Thymus (tissue), 11 donors: Measurements from ENCODE around the gene ADAMTS12. TPM values are rescaled to one million over a fixed set of nuclear protein-coding genes. Genes with fewer than 3 reads are reported as not detected.

Experiments used
- DNase-seq, 9 donors: peaks; one replicate each; pipeline ENCODE4 v3.0.0-alpha.2; 2013; ENCODE audit warnings: low spot score in 9 of 9, low read depth in 6 of 9, missing footprints in 1 of 9
- H3K27ac ChIP-seq, 2 donors: one replicate each; pipeline ENCODE4 v1.5.1; 2013; ENCODE audit warnings: control low read depth in 1 of 2, low read depth in 1 of 2, low read length in 1 of 2, mild to moderate bottlenecking in 1 of 2, moderate library complexity in 1 of 2
- H3K27me3 ChIP-seq, 2 donors: one replicate each; pipeline ENCODE4 v1.5.1; 2013; ENCODE audit warnings: low read length in 1 of 2; ENCODE audit not compliant: control insufficient read depth in 2 of 2, insufficient read depth in 1 of 2
- H3K36me3 ChIP-seq, 2 donors: one replicate each; pipeline ENCODE4 v1.5.1; 2013; ENCODE audit warnings: low read length in 1 of 2, mild to moderate bottlenecking in 1 of 2, moderate library complexity in 1 of 2; ENCODE audit not compliant: control insufficient read depth in 2 of 2, insufficient read depth in 2 of 2
- H3K4me1 ChIP-seq, 2 donors: one replicate each; pipeline ENCODE4 v1.5.1; 2013; ENCODE audit warnings: low read length in 2 of 2; ENCODE audit not compliant: control insufficient read depth in 2 of 2, insufficient read depth in 2 of 2
- H3K4me3 ChIP-seq, 2 donors: one replicate each; pipeline ENCODE4 v1.5.1; 2013; ENCODE audit warnings: low read length in 2 of 2, control low read depth in 1 of 2, mild to moderate bottlenecking in 1 of 2
- H3K9me3 ChIP-seq, 2 donors: one replicate each; pipeline ENCODE4 v1.5.1; 2013; ENCODE audit warnings: low read length in 1 of 2, mild to moderate bottlenecking in 1 of 2; ENCODE audit not compliant: control insufficient read depth in 2 of 2, insufficient read depth in 1 of 2
- WGBS: extraction: QIAGEN DNeasy Blood & Tissue Kit; methylation state at CpG from one replicate; pipeline ENCODE4 v1.1.7; 2013; 5-methylcytosine and 5-hydroxymethylcytosine counted together
- polyA plus RNA-seq: library from polyadenylated mRNA; stranded (reverse); fragments of 200-250 nt; gene quantifications from one replicate; pipeline ENCODE4 v1.2.3, GENCODE V29; 2013
- total RNA-seq: library from RNA; stranded (reverse); fragments of 120-200 nt; gene quantifications from one replicate; pipeline ENCODE4 v1.2.4, GENCODE V29; 2013
- donor health status: healthy.

ADAMTS12 gene
- total and polyA plus RNA-seq, 2 donors: 0.18 to 1.6 TPM

DNA sequence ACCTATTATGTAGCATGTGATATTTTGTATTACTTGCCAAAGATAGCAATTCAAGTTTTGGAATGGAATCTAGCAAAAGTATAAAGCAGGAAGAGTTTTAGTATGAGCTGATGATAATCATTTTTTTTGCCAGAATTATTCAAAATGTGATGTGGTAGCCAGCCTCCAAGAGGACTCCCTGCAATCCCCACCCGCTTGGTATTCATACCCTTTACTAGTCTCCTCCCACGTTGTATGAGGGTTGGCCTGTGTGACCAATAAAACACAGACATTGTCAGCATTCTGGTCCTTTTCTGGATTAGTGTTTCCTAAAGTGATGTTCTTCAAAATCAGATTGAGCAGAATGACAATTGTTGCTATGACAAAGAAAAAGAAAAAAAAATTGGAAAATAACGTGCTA is 387.2 kb downstream of the ADAMTS12 start:
- H3K27me3 ChIP-seq: no peaks in the 10 kb centered on the region
- no peak overlapping the region for H3K4me3 ChIP-seq
- H3K27ac ChIP-seq: no peak overlapping the region
- WGBS: 91% methylated on average over 3 of the region's 3 CpGs
- no peaks in the 10 kb centered on the region for H3K36me3 ChIP-seq
- no peak for DNase-seq
- no peaks in the 10 kb centered on the region for H3K4me1 ChIP-seq
- peaks cover 0 to 3% of the 10 kb centered on the region in 2 donors for H3K9me3 ChIP-seq

DNA sequence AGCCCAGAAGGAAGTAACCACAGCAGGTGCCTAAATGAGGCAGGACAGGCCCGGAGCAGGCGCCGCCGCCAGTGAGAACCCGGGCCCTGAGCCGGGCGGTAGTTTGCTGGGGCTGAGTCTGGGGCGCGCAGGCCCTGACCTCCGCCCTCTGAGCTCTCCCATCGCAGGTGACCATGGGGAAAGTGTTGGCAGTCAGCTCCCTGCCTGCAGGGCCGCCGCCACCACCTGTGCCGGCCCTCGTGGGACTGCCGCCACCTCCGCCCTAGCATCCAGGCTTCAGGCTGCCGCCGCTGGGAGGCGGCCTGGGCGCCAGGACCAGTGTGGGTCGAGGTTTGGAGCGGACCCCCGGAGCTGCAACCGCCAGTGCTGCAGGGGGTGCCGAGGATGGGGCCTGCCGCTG is 389.9 kb downstream of the ADAMTS12 start:
- Histone ChIP-seq H3K4me3 (no peak overlapping the region), H3K9me3 (peaks cover 0 to 3% of the 10 kb centered on the region in 2 donors)
- DNase-seq: no peak

DNA sequence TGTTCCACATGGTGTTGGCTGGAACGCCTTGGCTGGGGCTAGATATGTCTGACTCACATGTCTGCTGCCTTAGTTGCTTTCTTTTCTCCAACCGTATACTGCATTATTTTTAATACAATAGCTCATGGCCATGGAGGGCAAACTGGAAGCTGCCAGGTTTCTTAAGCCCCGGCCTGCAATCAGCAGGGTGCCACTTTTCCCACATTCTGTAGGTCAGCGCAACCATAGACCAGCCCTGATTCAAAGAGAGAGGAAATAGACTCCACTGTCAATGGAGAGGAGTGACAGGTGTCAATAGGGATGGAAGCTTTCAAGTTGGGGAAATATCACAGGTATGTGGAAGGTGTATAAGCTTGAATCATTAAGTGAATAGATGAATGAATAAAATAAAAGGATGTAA is 390.5 kb downstream of the ADAMTS12 start:
- WGBS: 95% methylated on average over 4 of the region's 4 CpGs
- Histone ChIP-seq H3K27me3 (no peaks in the 10 kb centered on the region), H3K36me3 (no peaks in the 10 kb centered on the region), H3K4me3 (no peak overlapping the region), H3K27ac (no peak overlapping the region), H3K9me3 (peaks cover 0 to 3% of the 10 kb centered on the region in 2 donors), H3K4me1 (no peaks in the 10 kb centered on the region)
- DNase-seq: no peak

More for the DNA sequence above, 389.9 kb downstream of the ADAMTS12 start:
- Histone ChIP-seq H3K4me1 (no peaks in the 10 kb centered on the region), H3K27ac (no peak overlapping the region), H3K36me3 (no peaks in the 10 kb centered on the region), H3K27me3 (no peaks in the 10 kb centered on the region)
- WGBS: 96% methylated on average over 27 of the region's 27 CpGs

DNA sequence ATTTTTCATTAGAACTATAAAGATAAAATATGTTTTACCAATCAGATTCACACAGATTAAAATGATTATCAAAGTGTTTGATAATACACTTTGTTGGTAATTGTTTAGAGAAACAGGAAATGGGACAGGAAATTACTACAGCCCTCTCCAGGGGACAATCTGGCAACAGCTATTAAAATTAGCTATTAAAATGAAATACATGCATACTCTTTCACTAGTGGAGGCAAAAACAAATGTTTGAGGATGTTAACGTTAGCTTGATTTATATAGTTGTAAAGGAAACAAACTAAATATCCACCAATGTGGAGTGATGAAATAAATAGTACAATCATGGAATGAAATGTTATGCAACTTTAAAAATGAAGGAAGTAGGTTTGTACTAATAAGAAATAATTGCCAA is 397.3 kb downstream of the ADAMTS12 start:
- Histone ChIP-seq H3K4me1 (no peaks in the 10 kb centered on the region), H3K27ac (no peak overlapping the region), H3K27me3 (no peaks in the 10 kb centered on the region), H3K4me3 (no peak overlapping the region), H3K9me3 (no peaks in the 10 kb centered on the region), H3K36me3 (no peaks in the 10 kb centered on the region)
- DNase-seq: no peak
- WGBS: 59% methylated on average over 1 of the region's 1 CpG

DNA sequence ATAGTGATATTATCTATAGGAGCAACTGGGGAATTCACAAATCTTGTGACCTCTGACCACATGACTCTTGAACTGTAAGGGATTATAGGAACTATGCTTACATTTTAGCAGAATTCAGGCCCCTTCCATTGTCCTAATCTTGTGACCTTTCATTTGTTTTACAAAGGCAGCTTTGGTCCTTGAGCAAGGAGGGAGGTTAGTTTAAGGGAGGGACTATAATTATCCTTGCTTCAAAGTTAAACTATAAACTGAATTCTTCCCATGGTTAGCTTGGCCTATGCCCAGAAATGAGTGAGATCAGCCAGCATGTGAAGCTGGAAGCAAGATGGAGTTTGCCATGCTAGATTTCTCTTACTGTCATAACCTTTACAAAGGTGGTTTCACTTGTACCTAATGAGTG is 399.8 kb downstream of the ADAMTS12 start:
- DNase-seq: no peak
- no peaks in the 10 kb centered on the region for H3K9me3 ChIP-seq
- no peak overlapping the region for H3K27ac ChIP-seq
- H3K36me3 ChIP-seq: no peaks in the 10 kb centered on the region
- H3K4me3 ChIP-seq: no peak overlapping the region
- no peaks in the 10 kb centered on the region for H3K4me1 ChIP-seq
- no peaks in the 10 kb centered on the region for H3K27me3 ChIP-seq

DNA sequence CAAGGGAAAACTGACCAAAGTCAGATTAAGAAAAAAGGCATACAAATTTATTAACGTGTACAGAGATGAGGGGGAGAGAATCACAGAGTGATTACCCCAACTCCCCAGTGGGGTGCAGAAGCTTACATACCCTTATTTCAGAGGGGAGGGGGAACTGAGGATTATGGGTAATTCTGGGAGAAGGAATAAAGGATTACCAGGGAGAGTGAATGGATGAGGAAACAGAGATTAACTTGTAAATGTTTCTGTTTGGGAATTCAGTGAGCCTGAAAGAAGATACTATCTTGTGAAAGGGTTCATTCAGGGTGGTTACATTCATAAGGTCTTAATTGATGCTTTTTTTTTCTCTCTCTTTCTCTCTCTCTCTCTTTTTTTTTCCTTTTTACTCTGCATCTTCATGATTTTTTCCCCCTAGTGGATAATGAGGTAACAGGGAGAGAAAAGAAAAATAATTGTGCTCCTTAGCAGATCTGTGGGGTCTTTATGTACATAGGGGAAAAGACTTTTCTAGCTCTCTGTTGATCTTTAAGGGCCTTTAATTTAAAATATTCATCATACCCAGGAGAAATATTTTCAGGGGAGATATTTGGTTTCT is 401.6 kb downstream of the ADAMTS12 start:
- H3K27ac ChIP-seq: no peak overlapping the region
- no peak for DNase-seq
- no peaks in the 10 kb centered on the region for H3K9me3 ChIP-seq
- no peak overlapping the region for H3K4me3 ChIP-seq
- no peaks in the 10 kb centered on the region for H3K4me1 ChIP-seq
- no peaks in the 10 kb centered on the region for H3K36me3 ChIP-seq
- no peaks in the 10 kb centered on the region for H3K27me3 ChIP-seq
- whole genome bisulfite sequencing: 90% methylated on average over 1 of the region's 1 CpG

DNA sequence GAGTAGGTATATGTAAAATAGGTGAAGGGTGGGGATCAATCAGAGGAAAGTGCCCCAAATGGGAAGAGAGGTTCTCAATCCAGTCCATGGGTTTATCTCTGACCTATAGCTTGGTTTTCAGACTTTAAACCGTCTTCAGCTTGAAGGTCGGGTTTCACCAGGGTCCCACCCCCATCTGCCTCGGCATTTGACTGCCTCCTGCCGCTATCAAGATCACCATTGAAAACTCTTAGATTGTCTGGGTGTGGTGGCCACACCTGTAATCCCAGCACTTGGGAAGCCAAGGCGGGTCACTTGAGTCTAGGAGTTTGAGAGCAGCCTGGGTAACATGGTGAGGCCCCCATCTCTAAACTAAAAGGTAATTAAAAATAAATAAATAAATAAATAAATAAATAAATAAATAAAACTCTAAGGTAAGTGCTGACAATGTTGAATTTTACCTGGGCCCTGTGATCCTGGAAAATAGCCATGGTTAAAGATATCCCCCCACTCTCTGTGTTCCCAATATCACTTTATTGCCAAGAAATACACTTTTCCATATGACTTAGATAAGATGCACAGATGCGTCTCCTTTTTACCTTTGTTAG is 402.2 kb downstream of the ADAMTS12 start:
- H3K36me3 ChIP-seq: no peaks in the 10 kb centered on the region
- no peaks in the 10 kb centered on the region for H3K9me3 ChIP-seq
- H3K27ac ChIP-seq: no peak overlapping the region
- H3K4me1 ChIP-seq: no peaks in the 10 kb centered on the region
- 97% methylated on average over 6 of the region's 6 CpGs for WGBS
- no peak for DNase-seq
- no peaks in the 10 kb centered on the region for H3K27me3 ChIP-seq
- no peak overlapping the region for H3K4me3 ChIP-seq

DNA sequence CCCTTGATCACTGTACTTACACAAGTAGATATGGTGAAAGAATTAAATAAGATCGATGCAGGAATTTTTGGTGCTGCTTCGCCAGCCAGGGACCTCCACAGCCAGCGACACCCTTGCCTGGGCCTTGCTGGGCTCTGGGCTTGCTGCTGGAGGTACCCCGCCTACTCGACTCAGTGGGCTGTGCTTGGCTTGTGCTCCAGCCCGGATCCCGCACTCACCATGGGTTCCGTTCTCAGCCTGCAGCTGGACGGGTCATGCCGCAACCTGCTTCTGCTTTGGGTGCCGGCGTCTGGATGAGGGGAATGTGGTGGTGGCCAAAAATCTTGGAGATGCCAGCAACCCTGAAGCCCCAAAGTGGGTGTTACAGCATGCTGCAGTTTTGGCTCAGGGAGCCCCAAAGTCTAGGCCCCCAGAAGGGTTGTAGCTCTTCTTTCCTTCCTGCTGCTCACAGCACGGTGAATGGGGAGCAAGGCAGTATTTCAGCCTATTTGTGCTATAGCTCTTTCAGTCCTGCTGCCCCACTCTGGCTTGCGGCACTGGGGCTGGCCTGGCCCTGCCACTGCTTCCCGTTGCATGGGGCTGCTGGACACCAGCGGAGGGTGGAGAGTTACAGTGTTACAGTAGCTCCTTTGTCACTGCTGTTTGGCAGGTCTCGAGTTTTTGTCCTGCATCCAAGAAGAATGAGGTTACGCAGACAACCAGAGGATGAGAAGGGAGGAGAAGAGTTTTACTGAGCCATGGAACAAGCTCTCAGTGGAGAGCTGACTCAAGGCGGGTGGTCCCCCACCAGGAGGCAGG is 403.0 kb downstream of the ADAMTS12 start:
- 94% methylated on average over 19 of the region's 19 CpGs for WGBS
- DNase-seq: no peak
- Histone ChIP-seq H3K27me3 (no peaks in the 10 kb centered on the region), H3K4me1 (no peaks in the 10 kb centered on the region), H3K27ac (no peak overlapping the region), H3K36me3 (no peaks in the 10 kb centered on the region), H3K4me3 (no peak overlapping the region), H3K9me3 (no peaks in the 10 kb centered on the region)

DNA sequence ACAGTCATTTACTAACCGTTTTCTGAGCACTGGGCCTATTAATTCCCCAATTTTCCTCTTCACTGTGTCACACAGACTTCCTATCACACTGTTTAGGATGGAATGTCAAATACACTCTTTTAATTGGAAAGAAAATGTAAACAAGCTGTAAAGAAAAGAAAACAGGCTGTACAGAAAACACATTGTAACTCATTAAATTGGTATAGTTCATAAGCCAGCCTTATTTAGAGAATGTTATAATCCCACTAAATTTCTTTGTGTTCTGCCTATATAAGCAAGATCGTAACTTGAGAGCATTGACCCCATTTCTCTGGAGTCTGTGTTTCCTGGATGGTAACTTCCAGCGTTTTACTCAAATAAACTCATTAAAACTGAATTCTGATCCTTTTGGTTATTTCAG is 404.6 kb downstream of the ADAMTS12 start:
- 95% methylated on average over 3 of the region's 3 CpGs for WGBS
- no peaks in the 10 kb centered on the region for H3K9me3 ChIP-seq
- H3K36me3 ChIP-seq: no peaks in the 10 kb centered on the region
- no peak for DNase-seq
- no peak overlapping the region for H3K27ac ChIP-seq
- H3K4me3 ChIP-seq: no peak overlapping the region
- H3K4me1 ChIP-seq: no peaks in the 10 kb centered on the region
- no peaks in the 10 kb centered on the region for H3K27me3 ChIP-seq
